Astrocyte (in vitro differentiated cells and primary cell): ENCODE measurements around the gene MSH5.

Experiments
- CTCF ChIP-seq: IDR thresholded peaks from 2 replicates; pipeline ENCODE4 v1.5.1; 2011; ENCODE audit warnings: low read depth, mild to moderate bottlenecking, inconsistent platforms, low read length, moderate library complexity; ENCODE audit not compliant: insufficient read depth
- EZH2 ChIP-seq: IDR thresholded peaks from 2 replicates; pipeline ENCODE4 v1.6.1; 2012; ENCODE audit warnings: mild to moderate bottlenecking, low read length, inconsistent platforms; ENCODE audit not compliant: insufficient read depth

DNA sequence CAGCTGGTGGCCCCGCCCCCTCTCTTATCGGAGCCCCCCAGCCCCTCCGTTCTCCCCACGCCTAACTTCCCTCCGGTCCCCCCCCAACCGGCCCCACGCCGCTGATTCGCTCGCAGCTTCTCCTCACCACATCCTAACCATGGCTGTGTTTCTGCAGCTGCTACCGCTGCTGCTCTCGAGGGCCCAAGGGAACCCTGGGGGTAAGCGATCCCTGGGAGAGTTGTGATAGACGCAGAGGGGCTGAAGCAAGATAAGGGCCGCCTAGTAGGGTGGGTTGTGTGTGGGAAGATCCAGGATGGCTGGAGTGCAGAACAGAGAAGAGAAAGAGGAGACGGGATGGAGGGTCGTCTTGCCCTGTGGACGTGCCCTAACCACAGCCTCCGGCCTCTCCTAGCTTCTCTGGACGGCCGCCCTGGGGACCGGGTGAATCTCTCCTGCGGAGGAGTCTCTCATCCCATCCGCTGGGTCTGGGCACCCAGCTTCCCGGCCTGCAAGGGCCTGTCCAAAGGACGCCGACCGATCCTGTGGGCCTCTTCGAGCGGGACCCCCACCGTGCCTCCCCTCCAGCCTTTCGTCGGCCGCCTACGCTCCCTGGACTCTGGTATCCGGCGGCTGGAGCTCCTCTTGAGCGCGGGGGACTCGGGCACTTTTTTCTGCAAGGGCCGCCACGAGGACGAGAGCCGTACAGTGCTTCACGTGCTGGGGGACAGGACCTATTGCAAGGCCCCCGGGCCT is 16.4 kb upstream of the MSH5 start, which contains the start of gene MPIG6B:
- no peak for TF ChIP-seq CTCF
- TF ChIP-seq EZH2 = no peak
